H1 (cell line): Measurements from ENCODE around the gene ROBO4. TPM values are rescaled to one million over a fixed set of nuclear protein-coding genes. Genes with fewer than 3 reads are reported as not detected.

ENCODE experiments used
- CTCF ChIA-PET: fragments of 300-600 bp; sonication (Branson Sonifier 250); formaldehyde crosslinking; loops from one replicate; lab custom pipeline; 2021; ENCODE audit not compliant: partially characterized antibody; lab: Charles Lee
- POLR2A ChIA-PET: fragments of 300-600 bp; sonication (Branson Sonifier 250); formaldehyde crosslinking; loops from one replicate; lab custom pipeline; 2021; ENCODE audit warnings: inconsistent platforms; ENCODE audit not compliant: partially characterized antibody; lab: Charles Lee
- DNase-seq, 2 experiments: peaks; one replicate each; pipeline versions ENCODE4 v3.0.0 to v3.0.0-alpha.2; 2010 to 2022; ENCODE audit warnings: low spot score in 2 of 2, low read depth in 1 of 2, mixed read lengths in 1 of 2
- FAIRE-seq: peaks from 2 replicates; lab custom pipeline; 2011; peaks lifted over from hg19 to GRCh38; lab: Jason Lieb, UNC
- H2AFZ ChIP-seq: 2 replicates; pipeline ENCODE4 v1.8.1; 2012; ENCODE audit warnings: low read length, inconsistent platforms
- H2AK5ac ChIP-seq: 2 replicates; pipeline ENCODE4 v1.6.1; 2013; ENCODE audit warnings: low read depth, low read length
- H2BK120ac ChIP-seq: replicated peaks from 2 replicates; pipeline ENCODE3; 2013; ENCODE audit warnings: low read depth, low read length, inconsistent platforms
- H2BK12ac ChIP-seq: 2 replicates; pipeline ENCODE4 v1.6.1; 2013; ENCODE audit warnings: low read depth, low read length
- H2BK15ac ChIP-seq: 2 replicates; pipeline ENCODE4 v1.6.1; 2013; ENCODE audit warnings: low read length
- H2BK20ac ChIP-seq: 2 replicates; pipeline ENCODE4 v1.6.1; 2013; ENCODE audit warnings: low read length
- H2BK5ac ChIP-seq: 2 replicates; pipeline ENCODE4 v1.6.1; 2013; ENCODE audit warnings: low read depth, low read length
- H3K14ac ChIP-seq: 2 replicates; pipeline ENCODE4 v1.6.1; 2013; ENCODE audit warnings: inconsistent platforms; ENCODE audit not compliant: insufficient read length
- H3K18ac ChIP-seq: 2 replicates; pipeline ENCODE4 v1.6.1; 2013; ENCODE audit warnings: low read length; ENCODE audit errors: extremely low read depth
- H3K23ac ChIP-seq: 2 replicates; pipeline ENCODE4 v1.6.1; 2013; ENCODE audit warnings: inconsistent platforms; ENCODE audit not compliant: insufficient read length
- H3K23me2 ChIP-seq: 2 replicates; pipeline ENCODE4 v1.6.1; 2013; ENCODE audit warnings: low read depth, low read length
- H3K27ac ChIP-seq: 2 replicates; pipeline ENCODE4 v1.6.1; 2011; ENCODE audit warnings: low read depth, low read length, inconsistent platforms
- H3K27me3 ChIP-seq, 4 experiments: replicated peaks in 1 of 4; 1 replicate in 1 of 4; 2 replicates in 3 of 4; pipeline versions ENCODE4 v1.6.1 to v1.8.1; 2011 to 2013; ENCODE audit warnings: low read length in 3 of 4, mild to moderate bottlenecking in 3 of 4, inconsistent platforms in 2 of 4, mixed read lengths in 2 of 4, moderate library complexity in 1 of 4; ENCODE audit not compliant: control insufficient read depth in 3 of 4, insufficient read depth in 3 of 4; ENCODE audit errors: extremely low read depth in 1 of 4
- H3K36me3 ChIP-seq, 4 experiments: 2 replicates each; pipeline versions ENCODE4 v1.6.1 to v1.8.1; 2011 to 2013; ENCODE audit warnings: mild to moderate bottlenecking in 4 of 4, low read length in 3 of 4, moderate library complexity in 2 of 4, control low read depth in 1 of 4, inconsistent platforms in 1 of 4; ENCODE audit not compliant: insufficient read depth in 4 of 4, control insufficient read depth in 2 of 4
- H3K4ac ChIP-seq: replicated peaks from 2 replicates; pipeline ENCODE3; 2013; ENCODE audit warnings: low read length, low read depth, mixed read lengths, inconsistent platforms; ENCODE audit not compliant: insufficient read length
- H3K4me1 ChIP-seq, 4 experiments: replicated peaks in 1 of 4; 1 replicate in 1 of 4; 2 replicates in 3 of 4; pipeline versions ENCODE4 v1.6.1 to v1.8.1; 2011 to 2013; ENCODE audit warnings: low read length in 3 of 4, inconsistent platforms in 2 of 4, mixed read lengths in 1 of 4; ENCODE audit not compliant: insufficient read depth in 4 of 4, control insufficient read depth in 3 of 4
- H3K4me2 ChIP-seq, 2 experiments: 2 replicates each; pipeline versions ENCODE4 v1.6.1 to v1.8.1; 2011 to 2013; ENCODE audit warnings: low read depth in 2 of 2, low read length in 2 of 2, control low read depth in 1 of 2, inconsistent platforms in 1 of 2, mild to moderate bottlenecking in 1 of 2; ENCODE audit not compliant: insufficient read depth in 1 of 2
- H3K4me3 ChIP-seq, 4 experiments: fragments of 200-600, 300-600 bp in 1 of 4; sonication (generic), shearing (Covaris generic), sonication (Bioruptor Twin) in 1 of 4; 2 replicates each; pipeline versions ENCODE4 v1.5.1 to v1.8.1; 2011 to 2016; ENCODE audit warnings: low read length in 4 of 4, low read depth in 3 of 4, control low read depth in 2 of 4, inconsistent platforms in 2 of 4, mild to moderate bottlenecking in 2 of 4, mixed read lengths in 1 of 4, moderate library complexity in 1 of 4; ENCODE audit not compliant: insufficient read depth in 2 of 4; ENCODE audit errors: extremely low read depth in 1 of 4
- H3K56ac ChIP-seq: replicated peaks from 2 replicates; pipeline ENCODE3; 2013; ENCODE audit warnings: low read depth, mild to moderate bottlenecking, mixed read lengths, low read length, inconsistent platforms; ENCODE audit not compliant: insufficient read length
- H3K79me1 ChIP-seq: 2 replicates; pipeline ENCODE4 v1.6.1; 2013; ENCODE audit warnings: low read depth, low read length, control low read depth
- H3K79me2 ChIP-seq, 2 experiments: 2 replicates each; pipeline versions ENCODE4 v1.6.1 to v1.8.1; 2012 to 2013; ENCODE audit warnings: low read length in 2 of 2, mild to moderate bottlenecking in 2 of 2, inconsistent platforms in 1 of 2; ENCODE audit not compliant: insufficient read depth in 2 of 2, control insufficient read depth in 1 of 2
- H3K9ac ChIP-seq, 4 experiments: replicated peaks in 1 of 4; 1 replicate in 1 of 4; 2 replicates in 3 of 4; pipeline versions ENCODE4 v1.6.1 to v1.8.1; 2011 to 2013; ENCODE audit warnings: low read depth in 3 of 4, low read length in 3 of 4, control low read depth in 2 of 4, mild to moderate bottlenecking in 2 of 4, moderate library complexity in 2 of 4, inconsistent platforms in 1 of 4; ENCODE audit errors: extremely low read depth in 1 of 4
- H3K9me3 ChIP-seq, 2 experiments: 2 replicates each; pipeline versions ENCODE4 v1.6.1 to v1.8.1; 2012 to 2013; ENCODE audit warnings: mild to moderate bottlenecking in 2 of 2, moderate library complexity in 2 of 2, control low read depth in 1 of 2, inconsistent platforms in 1 of 2, low read depth in 1 of 2, low read length in 1 of 2, mixed read lengths in 1 of 2; ENCODE audit not compliant: insufficient read depth in 2 of 2
- H4K20me1 ChIP-seq, 2 experiments: replicated peaks in 1 of 2; 2 replicates each; pipeline versions ENCODE3 to v1.8.1; 2011 to 2013; ENCODE audit warnings: inconsistent platforms in 2 of 2, low read length in 2 of 2, mild to moderate bottlenecking in 1 of 2; ENCODE audit not compliant: insufficient read depth in 2 of 2, control insufficient read depth in 1 of 2
- H4K5ac ChIP-seq: 2 replicates; pipeline ENCODE4 v1.6.1; 2013; ENCODE audit warnings: low read length, low read depth, mixed read lengths, inconsistent platforms; ENCODE audit not compliant: insufficient read length
- H4K8ac ChIP-seq: 2 replicates; pipeline ENCODE4 v1.8.0; 2013; ENCODE audit warnings: mild to moderate bottlenecking, moderate library complexity, low read length, inconsistent platforms; ENCODE audit not compliant: insufficient read depth; ENCODE audit errors: extremely low read depth
- H4K91ac ChIP-seq: replicated peaks from 2 replicates; pipeline ENCODE3; 2013; ENCODE audit warnings: low read length, mixed read lengths, inconsistent platforms; ENCODE audit not compliant: insufficient read length
- ATF2 ChIP-seq: IDR thresholded peaks from 2 replicates; pipeline ENCODE4 v1.6.1; 2012; ENCODE audit warnings: low read length, inconsistent platforms
- ATF3 ChIP-seq: IDR thresholded peaks from 2 replicates; pipeline ENCODE4 v1.6.1; 2011; ENCODE audit warnings: low read depth, mild to moderate bottlenecking, low read length; ENCODE audit not compliant: insufficient read depth
- CBX8 ChIP-seq: fragments of 300-800, 300-1000 bp; sonication (generic); IDR thresholded peaks from 2 replicates; pipeline ENCODE4 v1.7.1; 2016; ENCODE audit warnings: low read depth, low read length, borderline replicate concordance
- FOSL1 ChIP-seq: IDR thresholded peaks from 2 replicates; pipeline ENCODE4 v1.6.1; 2011; ENCODE audit warnings: mild to moderate bottlenecking, low read depth, low read length, moderate library complexity; ENCODE audit not compliant: insufficient read depth
- POLR2A ChIP-seq, 2 experiments: IDR thresholded peaks; 1 replicate in 1 of 2; 2 replicates in 1 of 2; pipeline ENCODE4 v1.6.1; 2011; ENCODE audit warnings: low read depth in 2 of 2, low read length in 2 of 2, mild to moderate bottlenecking in 2 of 2; ENCODE audit errors: control extremely low read depth in 1 of 2
- RAD21 ChIP-seq, 2 experiments: IDR thresholded peaks in 1 of 2; conservative IDR thresholded peaks in 1 of 2; 2 replicates each; pipeline ENCODE4 v1.6.1; 2011; ENCODE audit warnings: low read depth in 2 of 2, low read length in 2 of 2, improper control_type of control experiment in 1 of 2, inconsistent platforms in 1 of 2, mild to moderate bottlenecking in 1 of 2, moderate library complexity in 1 of 2
- RNF2 ChIP-seq: fragments of 200-900, 300-1000 bp; sonication (generic); IDR thresholded peaks from 2 replicates; pipeline ENCODE4 v1.7.1; 2016; ENCODE audit warnings: borderline replicate concordance, low read depth, mild to moderate bottlenecking, antibody characterized with exemption, low read length; ENCODE audit not compliant: poor library complexity, severe bottlenecking; ENCODE audit errors: missing control alignments
- SP2 ChIP-seq: IDR thresholded peaks from 2 replicates; pipeline ENCODE4 v1.6.1; 2012; ENCODE audit warnings: mild to moderate bottlenecking, low read length, inconsistent platforms
- TCF12 ChIP-seq: IDR thresholded peaks from 2 replicates; pipeline ENCODE4 v1.6.1; 2011; ENCODE audit warnings: low read depth, mild to moderate bottlenecking, low read length
- TEAD4 ChIP-seq: IDR thresholded peaks from 2 replicates; pipeline ENCODE4 v1.6.1; 2012; ENCODE audit warnings: low read depth, low read length, inconsistent platforms, mixed read lengths
- YY1 ChIP-seq: IDR thresholded peaks from 2 replicates; pipeline ENCODE4 v1.6.1; 2011; ENCODE audit warnings: low read depth, mild to moderate bottlenecking, low read length
- WGBS, 2 experiments: shearing (Covaris generic) in 1 of 2; methylation state at CpG; one replicate each; pipeline versions ENCODE4 v1.1.6 to v1.1.7; 2013 to 2015; ENCODE audit warnings: low lambda C conversion rate in 2 of 2, mixed read lengths in 2 of 2, inconsistent platforms in 1 of 2, low coverage in 1 of 2, missing lambda C conversion rate in 1 of 2; ENCODE audit not compliant: insufficient replicate concordance in 2 of 2, insufficient coverage in 1 of 2, insufficient read length in 1 of 2; ENCODE audit errors: extremely low coverage in 1 of 2, missing lambda C conversion rate in 1 of 2; 5-methylcytosine and 5-hydroxymethylcytosine counted together
- polyA plus RNA-seq, 7 experiments: library from polyadenylated mRNA; depleted of rRNA in 3 of 7; stranded (reverse) in 5 of 7; unstranded in 2 of 7; fragments of >200 nt in 5 of 7; fragments of 200-250 nt in 2 of 7; gene quantifications; 1 replicate in 5 of 7; 2 replicates in 1 of 7; 4 replicates in 1 of 7; pipeline versions ENCODE4 v1.2.1 to v1.2.3, GENCODE V29; 2011 to 2013; ENCODE audit warnings: missing spikeins in 2 of 7, mixed read lengths in 2 of 7
- total RNA-seq: library from RNA; stranded (reverse); fragmentation: NEBNext Ultra II Directional; extraction: Animal tissue kit (Norgen Biotek cat#: 25700); gene quantifications from 2 replicates; pipeline ENCODE4 v1.2.1, GENCODE V29; 2021

ROBO4 gene
- total and polyA plus RNA-seq, 2 of the 8 experiments (the other 6 are each of a cell fraction or from before 2014, with no cell fraction given), result 0.03 TPM; not detected in 1

GRCh38 chr11:124840666-124841065 lies 57.0 kb downstream of the ROBO4 start:
- peaks cover 3 to 24% (median 7%) of the 10 kb centered on the region in 4 experiments for H3K4me1 ChIP-seq
- no peak overlapping the region for H3K4me3 ChIP-seq
- no peak overlapping the region for H2AK5ac ChIP-seq
- H3K9ac ChIP-seq, result no peak overlapping the region
- H4K5ac ChIP-seq, result no peak overlapping the region
- FAIRE-seq (no peak), DNase-seq (no peak)
- H2BK12ac ChIP-seq, result no peak overlapping the region
- no peak overlapping the region for H2BK15ac ChIP-seq
- ChIA-PET CTCF (interaction anchor here (1.0 to 8.3 kb wide), 5 partner anchors 26 to 101 kb away, joined by 3 to 108 read pairs (median 18); partner anchors contain the start of genes NRGN and ROBO3), POLR2A (no interaction called here)
- no peak overlapping the region for H3K18ac ChIP-seq
- H2AFZ ChIP-seq, result no peak overlapping the region
- H3K36me3 ChIP-seq, result peaks cover 0 to 5% (median 0%) of the 10 kb centered on the region in 4 experiments; a peak in 1 of 8 replicates
- H3K27ac ChIP-seq, result no peak overlapping the region
- no peaks in the 10 kb centered on the region for H3K79me1 ChIP-seq
- no peak overlapping the region for H2BK20ac ChIP-seq
- H3K14ac ChIP-seq, result no peak overlapping the region
- H2BK5ac ChIP-seq, result no peak overlapping the region
- H3K23ac ChIP-seq, result no peak overlapping the region
- H3K9me3 ChIP-seq, result no peaks in the 10 kb centered on the region
- 57% methylated on average over 1 of the region's 1 CpG; no CpG with 5 or more reads in 1 of the 2 experiments for WGBS, 2 experiments
- peaks cover 14 to 30% of the 10 kb centered on the region in 2 experiments for H4K20me1 ChIP-seq
- H2BK120ac ChIP-seq, result no peak overlapping the region
- peaks cover 78 to 90% (median 84%) of the 10 kb centered on the region in 4 experiments for H3K27me3 ChIP-seq
- H3K23me2 ChIP-seq, result peaks cover 2% of the 10 kb centered on the region; the same call in 1 of the 2 replicates
- H3K56ac ChIP-seq, result no peak overlapping the region
- no peaks in the 10 kb centered on the region for H3K79me2 ChIP-seq
- H3K4ac ChIP-seq, result no peak overlapping the region
- no peak overlapping the region for H4K91ac ChIP-seq
- H3K4me2 ChIP-seq, result peak overlapping the region in 1 of 2 experiments; percentile 72; a peak in 1 of 4 replicates
- no peak overlapping the region for H4K8ac ChIP-seq
- TF ChIP-seq SP2, result no peak
- TF ChIP-seq TCF12, result no peak
- no peak for TF ChIP-seq CBX8
- no peak for TF ChIP-seq RNF2
- no peak for TF ChIP-seq TEAD4
- TF ChIP-seq RAD21 (IDR thresholded peaks at IDR 0.05 in 1 of 2, conservative IDR thresholded peaks at IDR 0.05 in 1 of 2; ENCODE audit: low read depth in 2 of 2, low read length in 2 of 2), result no peak
- TF ChIP-seq POLR2A (IDR thresholded peaks at IDR 0.05; ENCODE audit: control extremely low read depth in 1 of 2, low read depth in 2 of 2, low read length in 2 of 2), result no peak
- no peak for TF ChIP-seq FOSL1
- TF ChIP-seq ATF2, result no peak
- no peak for TF ChIP-seq YY1
- TF ChIP-seq ATF3, result no peak
